Neural cell (in vitro differentiated cells): ENCODE measurements around the gene DDX27. TPM values are rescaled to one million over a fixed set of nuclear protein-coding genes. Genes with fewer than 3 reads are reported as not detected.

Experiments
- H2AFZ ChIP-seq: fragments of 200-600, 300-800 bp; sonication (generic), shearing (Covaris generic); 2 replicates; pipeline ENCODE4 v1.6.0; 2014; ENCODE audit warnings: low read depth, mild to moderate bottlenecking, antibody characterized with exemption, low read length, moderate library complexity
- H3F3A ChIP-seq: fragments of 200-600 bp; shearing (Covaris generic); 2 replicates; pipeline ENCODE4 v1.6.1; 2016; ENCODE audit warnings: mild to moderate bottlenecking, moderate library complexity, mixed read lengths, antibody characterized with exemption, low read length; ENCODE audit not compliant: insufficient read depth, poor library complexity, severe bottlenecking
- H3K27ac ChIP-seq: fragments of 200-600, 300-800 bp; sonication (generic), shearing (Covaris generic); 2 replicates; pipeline ENCODE4 v1.5.1; 2014; ENCODE audit warnings: mild to moderate bottlenecking, low read length, moderate library complexity
- H3K27me3 ChIP-seq: fragments of 300-800, 200-600 bp; sonication (generic), shearing (Covaris generic); 2 replicates; pipeline ENCODE4 v1.6.0; 2014; ENCODE audit warnings: mild to moderate bottlenecking, low read depth, low read length, moderate library complexity; ENCODE audit not compliant: insufficient read depth
- H3K36me3 ChIP-seq: fragments of 300-800, 200-600 bp; sonication (generic), shearing (Covaris generic); 2 replicates; pipeline ENCODE4 v1.5.1; 2014; ENCODE audit warnings: mild to moderate bottlenecking, antibody characterized with exemption, low read length, moderate library complexity; ENCODE audit not compliant: insufficient read depth
- H3K4me2 ChIP-seq: fragments of 300-800, 200-600 bp; sonication (generic), shearing (Covaris generic); 2 replicates; pipeline ENCODE4 v1.6.0; 2014; ENCODE audit warnings: mild to moderate bottlenecking, low read length
- H3K4me3 ChIP-seq: fragments of 300-800, 200-600 bp; sonication (generic), shearing (Covaris generic); 2 replicates; pipeline ENCODE4 v1.5.1; 2014; ENCODE audit warnings: mild to moderate bottlenecking, low read length, moderate library complexity
- H3K79me2 ChIP-seq: fragments of 200-600 bp; shearing (Covaris generic); replicated peaks from 2 replicates; pipeline ENCODE4 v1.6.0; 2014; ENCODE audit warnings: mild to moderate bottlenecking, low read length, moderate library complexity; ENCODE audit not compliant: insufficient read depth
- H3K9ac ChIP-seq: fragments of 300-800, 200-600 bp; sonication (generic), shearing (Covaris generic); 2 replicates; pipeline ENCODE4 v1.6.1; 2016; ENCODE audit warnings: mild to moderate bottlenecking, low read length, mixed read lengths
- H3K9me2 ChIP-seq: fragments of 200-600 bp; shearing (Covaris generic); 2 replicates; pipeline ENCODE4 v1.6.1; 2016; ENCODE audit warnings: mild to moderate bottlenecking, low read length, mixed read lengths; ENCODE audit not compliant: insufficient read depth
- H3K9me3 ChIP-seq: fragments of 200-600, 300-800 bp; sonication (generic), shearing (Covaris generic); 2 replicates; pipeline ENCODE4 v1.6.1; 2016; ENCODE audit warnings: mild to moderate bottlenecking, mixed run types, low read length, moderate library complexity, mixed read lengths
- H4K20me1 ChIP-seq: fragments of 200-600 bp; shearing (Covaris generic); 2 replicates; pipeline ENCODE4 v1.6.1; 2016; ENCODE audit warnings: mild to moderate bottlenecking, mixed run types; ENCODE audit not compliant: insufficient read depth
- CTCF ChIP-seq: fragments of 450-650 bp; IDR thresholded peaks from 2 replicates; pipeline ENCODE4 v1.5.1; 2014; ENCODE audit warnings: antibody characterized with exemption, mild to moderate bottlenecking, moderate library complexity; ENCODE audit not compliant: poor library complexity, severe bottlenecking
- EP300 ChIP-seq: fragments of 450-650 bp; conservative IDR thresholded peaks from 2 replicates; pipeline ENCODE4 v1.6.1; 2014; ENCODE audit warnings: antibody characterized with exemption, mild to moderate bottlenecking, moderate library complexity; ENCODE audit not compliant: poor library complexity, severe bottlenecking
- EZH2 ChIP-seq: fragments of 200-600, 300-800 bp; shearing (Covaris generic), sonication (generic); IDR thresholded peaks from 2 replicates; pipeline ENCODE4 v1.6.1; 2014; ENCODE audit warnings: antibody characterized with exemption, low read length, borderline replicate concordance, mild to moderate bottlenecking; ENCODE audit not compliant: insufficient read depth, poor library complexity, severe bottlenecking
- MXI1 ChIP-seq: fragments of 450-650 bp; conservative IDR thresholded peaks from 2 replicates; pipeline ENCODE4 v1.6.1; 2014; ENCODE audit warnings: antibody characterized with exemption, mild to moderate bottlenecking; ENCODE audit not compliant: poor library complexity, severe bottlenecking
- POLR2AphosphoS5 ChIP-seq: IDR thresholded peaks from 2 replicates; pipeline ENCODE4 v1.6.1; 2012
- RAD21 ChIP-seq: fragments of 450-650 bp; conservative IDR thresholded peaks from 2 replicates; pipeline ENCODE4 v1.6.1; 2014; ENCODE audit warnings: antibody characterized with exemption, mild to moderate bottlenecking, moderate library complexity
- REST ChIP-seq: IDR thresholded peaks from 2 replicates; pipeline ENCODE4 v1.6.1; 2012; ENCODE audit warnings: borderline replicate concordance
- SMC3 ChIP-seq: fragments of 450-650 bp; conservative IDR thresholded peaks from 2 replicates; pipeline ENCODE4 v1.6.1; 2014; ENCODE audit warnings: antibody characterized with exemption, mild to moderate bottlenecking, moderate library complexity; ENCODE audit not compliant: poor library complexity
- TAF1 ChIP-seq: IDR thresholded peaks from 2 replicates; pipeline ENCODE4 v1.6.1; 2012; ENCODE audit warnings: low read depth
- polyA plus RNA-seq: library from polyadenylated mRNA; depleted of rRNA; stranded (reverse); fragments of >200 nt; gene quantifications from 2 replicates; pipeline ENCODE4 v1.2.3, GENCODE V29; 2014

Gene DDX27
- polyA plus RNA-seq, 1 donor from 2014 or later = 35.4 TPM

GRCh38 chr20:49185071-49185761 lies 34.0 kb upstream of the DDX27 start:
- Histone ChIP-seq H3K27ac (no peak overlapping the region), H3K9me3 (no peaks in the 10 kb centered on the region), H3K9me2 (no peaks in the 10 kb centered on the region), H3K4me3 (peak overlapping the region; percentile 73), H3K36me3 (no peaks in the 10 kb centered on the region), H3K27me3 (no peaks in the 10 kb centered on the region), H4K20me1 (peaks cover 3% of the 10 kb centered on the region), H2AFZ (no peak overlapping the region), H3K9ac (no peak overlapping the region), H3K4me2 (no peak overlapping the region), H3F3A (no peaks in the 10 kb centered on the region), H3K79me2 (peaks cover 67% of the 10 kb centered on the region)
- no peak for TF ChIP-seq EZH2
- TF ChIP-seq MXI1 = no peak
- TF ChIP-seq CTCF = no peak
- no peak for TF ChIP-seq RAD21
- TF ChIP-seq SMC3 = no peak
- TF ChIP-seq EP300 = no peak
- TF ChIP-seq REST = no peak
- TF ChIP-seq POLR2AphosphoS5 = no peak
- TF ChIP-seq TAF1 = no peak

GRCh38 chr20:49186535-49187329 lies 32.5 kb upstream of the DDX27 start:
- Histone ChIP-seq H3K27ac (peak overlapping the region; percentile 71), H3K27me3 (no peaks in the 10 kb centered on the region), H2AFZ (peak overlapping the region; percentile 30), H3K9me2 (no peaks in the 10 kb centered on the region), H3K9ac (peak overlapping the region; percentile 86), H3K4me3 (peak overlapping the region; percentile 73), H3K9me3 (no peaks in the 10 kb centered on the region), H3K4me2 (peak overlapping the region; percentile 58), H3K79me2 (peaks cover 53% of the 10 kb centered on the region), H4K20me1 (no peaks in the 10 kb centered on the region), H3F3A (no peaks in the 10 kb centered on the region), H3K36me3 (no peaks in the 10 kb centered on the region)
- TF ChIP-seq REST (no peak), SMC3 (no peak), RAD21 (no peak), POLR2AphosphoS5 (no peak), MXI1 (no peak), EP300 (no peak), EZH2 (no peak), CTCF (no peak), TAF1 (no peak)
